CD8-positive, alpha-beta memory T cell (primary cell): ENCODE measurements around the gene WDFY4. TPM values are rescaled to one million over a fixed set of nuclear protein-coding genes. Genes with fewer than 3 reads are reported as not detected.

Source experiments
- CTCF ChIA-PET: fragments of 350-600 bp; sonication (Branson Sonifier 250); formaldehyde crosslinking; loops from one replicate; lab custom pipeline; 2021; ENCODE audit warnings: antibody characterized with exemption; lab: Charles Lee
- POLR2A ChIA-PET: fragments of 350-600 bp; sonication (Branson Sonifier 250); formaldehyde crosslinking; loops from one replicate; lab custom pipeline; 2021; ENCODE audit warnings: antibody characterized with exemption; lab: Charles Lee
- DNase-seq, 5 donors: peaks; one replicate each; pipeline versions ENCODE4 v3.0.0 to v3.0.0-alpha.2; 2020 to 2022; ENCODE audit warnings: mixed read lengths in 1 of 5
- H3K27ac ChIP-seq: one replicate; pipeline ENCODE4 v1.7.0; 2013; ENCODE audit warnings: low read depth, mild to moderate bottlenecking, low read length, moderate library complexity
- H3K27me3 ChIP-seq: 2 replicates; pipeline ENCODE4 v1.7.0; 2013; ENCODE audit warnings: low read length, mild to moderate bottlenecking; ENCODE audit not compliant: insufficient read depth, poor library complexity, severe bottlenecking
- H3K36me3 ChIP-seq: 2 replicates; pipeline ENCODE4 v1.7.0; 2013; ENCODE audit warnings: mild to moderate bottlenecking, low read length, moderate library complexity; ENCODE audit not compliant: insufficient read depth
- H3K4me1 ChIP-seq: 2 replicates; pipeline ENCODE4 v1.7.0; 2013; ENCODE audit warnings: mild to moderate bottlenecking, low read length, moderate library complexity; ENCODE audit not compliant: insufficient read depth
- H3K4me3 ChIP-seq: 2 replicates; pipeline ENCODE4 v1.7.0; 2013; ENCODE audit warnings: mild to moderate bottlenecking, low read length
- H3K9me3 ChIP-seq: 2 replicates; pipeline ENCODE4 v1.7.0; 2013; ENCODE audit warnings: mild to moderate bottlenecking, low read length
- H3K27ac Mint-ChIP-seq, 8 donors: one replicate each; pipeline ENCODE4 v1.8.0; 2020 to 2021; ENCODE audit warnings: mixed read lengths in 8 of 8, mild to moderate bottlenecking in 6 of 8, inconsistent platforms in 3 of 8, moderate library complexity in 3 of 8
- H3K27me3 Mint-ChIP-seq, 2 donors: one replicate each; pipeline ENCODE4 v1.8.0; 2020 to 2021; ENCODE audit warnings: mixed read lengths in 2 of 2, mild to moderate bottlenecking in 1 of 2, moderate library complexity in 1 of 2
- H3K36me3 Mint-ChIP-seq, 3 donors: one replicate each; pipeline ENCODE4 v1.8.0; 2020 to 2021; ENCODE audit warnings: mixed read lengths in 3 of 3, inconsistent platforms in 1 of 3, mild to moderate bottlenecking in 1 of 3
- H3K4me1 Mint-ChIP-seq, 3 donors: one replicate each; pipeline ENCODE4 v1.8.0; 2020 to 2021; ENCODE audit warnings: mixed read lengths in 3 of 3, inconsistent platforms in 1 of 3, mild to moderate bottlenecking in 1 of 3
- H3K4me3 Mint-ChIP-seq, 7 donors: one replicate each; pipeline ENCODE4 v1.8.0; 2020 to 2021; ENCODE audit warnings: mixed read lengths in 7 of 7, mild to moderate bottlenecking in 6 of 7, moderate library complexity in 4 of 7, inconsistent platforms in 2 of 7
- H3K9me3 Mint-ChIP-seq, 5 donors: one replicate each; pipeline ENCODE4 v1.8.0; 2020 to 2022; ENCODE audit warnings: mixed read lengths in 5 of 5, mild to moderate bottlenecking in 3 of 5, moderate library complexity in 2 of 5, inconsistent platforms in 1 of 5
- polyA plus RNA-seq: library from polyadenylated mRNA; unstranded; fragments of 300-500 nt; fragmentation: Illumina TruSeq; gene quantifications from one replicate; pipeline ENCODE4 v1.2.3, GENCODE V29; 2021
- total RNA-seq, 2 experiments: library from RNA; stranded (reverse); gene quantifications; one replicate each; pipeline ENCODE4 v1.2.3, GENCODE V29; 2021

Gene WDFY4
- total and polyA plus RNA-seq, 3 experiments from 2014 or later, result 0.20 to 0.35 TPM; not detected in 1

- Mint-ChIP-seq H3K27ac (no peak overlapping the region), H3K4me3 (no peak overlapping the region), H3K36me3 (no peaks in the 10 kb centered on the region), H3K27me3 (peaks cover 3 to 6% of the 10 kb centered on the region in 2 donors), H3K4me1 (no peaks in the 10 kb centered on the region), H3K9me3 (no peaks in the 10 kb centered on the region)
- no peak for DNase-seq
- Histone ChIP-seq H3K9me3 (no peaks in the 10 kb centered on the region), H3K36me3 (no peaks in the 10 kb centered on the region), H3K4me3 (no peak overlapping the region), H3K27ac (no peak overlapping the region), H3K27me3 (no peaks in the 10 kb centered on the region), H3K4me1 (no peaks in the 10 kb centered on the region)
- ChIA-PET CTCF (no interaction called here), POLR2A (no interaction called here)
Measured at GRCh38 chr10:48895803-48896195, 211.1 kb downstream of the WDFY4 start.

GRCh38 chr10:48896756-48897440, 212.2 kb downstream of the WDFY4 start:
- H3K27me3 Mint-ChIP-seq, result peaks cover 6% of the 10 kb centered on the region in 2 donors
- no peak overlapping the region for H3K27ac Mint-ChIP-seq
- no peaks in the 10 kb centered on the region for H3K36me3 Mint-ChIP-seq
- H3K4me3 ChIP-seq, result no peak overlapping the region
- ChIA-PET POLR2A (no interaction called here), CTCF (interaction anchor here (1.1 kb wide), 1 partner anchor 13 kb away, joined by 3 read pairs; no protein-coding TSS in a partner anchor)
- H3K4me1 Mint-ChIP-seq, result no peaks in the 10 kb centered on the region
- H3K9me3 Mint-ChIP-seq, result no peaks in the 10 kb centered on the region
- H3K36me3 ChIP-seq, result no peaks in the 10 kb centered on the region
- no peak overlapping the region for H3K4me3 Mint-ChIP-seq
- H3K9me3 ChIP-seq, result no peaks in the 10 kb centered on the region
- no peak overlapping the region for H3K27ac ChIP-seq
- H3K27me3 ChIP-seq, result no peaks in the 10 kb centered on the region
- DNase-seq, result no peak
- no peaks in the 10 kb centered on the region for H3K4me1 ChIP-seq

- Mint-ChIP-seq H3K4me1 (no peaks in the 10 kb centered on the region), H3K36me3 (no peaks in the 10 kb centered on the region), H3K4me3 (no peak overlapping the region), H3K27ac (no peak overlapping the region), H3K9me3 (peaks cover 0 to 4% (median 0%) of the 10 kb centered on the region in 5 donors), H3K27me3 (peaks cover 6 to 7% of the 10 kb centered on the region in 2 donors)
- DNase-seq, result no peak
- Histone ChIP-seq H3K4me3 (no peak overlapping the region), H3K27me3 (no peaks in the 10 kb centered on the region), H3K36me3 (no peaks in the 10 kb centered on the region), H3K4me1 (no peaks in the 10 kb centered on the region), H3K27ac (no peak overlapping the region), H3K9me3 (no peaks in the 10 kb centered on the region)
- ChIA-PET POLR2A (no interaction called here), CTCF (interaction anchor here (1.1 kb wide), 1 partner anchor 13 kb away, joined by 3 read pairs; no protein-coding TSS in a partner anchor)
Measured at GRCh38 chr10:48897441-48897790, 212.7 kb downstream of the WDFY4 start.

- no peak overlapping the region for H3K4me3 ChIP-seq
- no peaks in the 10 kb centered on the region for H3K9me3 ChIP-seq
- H3K4me3 Mint-ChIP-seq, result no peak overlapping the region
- H3K27ac Mint-ChIP-seq, result no peak overlapping the region
- no peaks in the 10 kb centered on the region for H3K36me3 Mint-ChIP-seq
- H3K36me3 ChIP-seq, result no peaks in the 10 kb centered on the region
- H3K27me3 Mint-ChIP-seq, result peaks cover 6 to 9% of the 10 kb centered on the region in 2 donors
- no peak overlapping the region for H3K27ac ChIP-seq
- H3K4me1 Mint-ChIP-seq, result no peaks in the 10 kb centered on the region
- peaks cover 0 to 4% (median 0%) of the 10 kb centered on the region in 5 donors for H3K9me3 Mint-ChIP-seq
- no peak for DNase-seq
- POLR2A ChIA-PET, result no interaction called here
- H3K4me1 ChIP-seq, result no peaks in the 10 kb centered on the region
- no peaks in the 10 kb centered on the region for H3K27me3 ChIP-seq
- CTCF ChIA-PET, result no interaction called here
Measured at GRCh38 chr10:48898426-48898825, 213.8 kb downstream of the WDFY4 start.

GRCh38 chr10:48899781-48900180, 215.1 kb downstream of the WDFY4 start:
- H3K27me3 Mint-ChIP-seq, result peaks cover 6 to 9% of the 10 kb centered on the region in 2 donors
- POLR2A ChIA-PET, result no interaction called here

GRCh38 chr10:48900371-48900801, 215.7 kb downstream of the WDFY4 start:
- ChIA-PET POLR2A (no interaction called here), CTCF (no interaction called here)
- Histone ChIP-seq H3K4me3 (no peak overlapping the region), H3K9me3 (no peaks in the 10 kb centered on the region), H3K27ac (no peak overlapping the region), H3K4me1 (no peaks in the 10 kb centered on the region), H3K27me3 (no peaks in the 10 kb centered on the region), H3K36me3 (no peaks in the 10 kb centered on the region)
- Mint-ChIP-seq H3K9me3 (peaks cover 0 to 4% (median 0%) of the 10 kb centered on the region in 5 donors), H3K27me3 (peaks cover 6 to 9% of the 10 kb centered on the region in 2 donors), H3K36me3 (no peaks in the 10 kb centered on the region), H3K4me1 (no peaks in the 10 kb centered on the region), H3K4me3 (no peak overlapping the region), H3K27ac (no peak overlapping the region)
- no peak for DNase-seq

More at GRCh38 chr10:48899781-48900180, 215.1 kb downstream of the WDFY4 start:
- Histone ChIP-seq H3K27ac (no peak overlapping the region), H3K27me3 (no peaks in the 10 kb centered on the region), H3K4me1 (no peaks in the 10 kb centered on the region), H3K9me3 (no peaks in the 10 kb centered on the region), H3K36me3 (no peaks in the 10 kb centered on the region), H3K4me3 (no peak overlapping the region)
- peaks cover 0 to 4% (median 0%) of the 10 kb centered on the region in 5 donors for H3K9me3 Mint-ChIP-seq
- no peak overlapping the region for H3K27ac Mint-ChIP-seq
- H3K36me3 Mint-ChIP-seq, result no peaks in the 10 kb centered on the region
- no peaks in the 10 kb centered on the region for H3K4me1 Mint-ChIP-seq
- CTCF ChIA-PET, result no interaction called here
- no peak for DNase-seq
- no peak overlapping the region for H3K4me3 Mint-ChIP-seq

- H3K27me3 ChIP-seq, result no peaks in the 10 kb centered on the region
- Mint-ChIP-seq H3K27me3 (peaks cover 3 to 9% of the 10 kb centered on the region in 2 donors), H3K4me1 (no peaks in the 10 kb centered on the region), H3K36me3 (no peaks in the 10 kb centered on the region), H3K9me3 (peaks cover 0 to 4% (median 0%) of the 10 kb centered on the region in 5 donors), H3K27ac (no peak overlapping the region), H3K4me3 (no peak overlapping the region)
- CTCF ChIA-PET, result no interaction called here
- DNase-seq, result no peak
- no peak overlapping the region for H3K4me3 ChIP-seq
- no peaks in the 10 kb centered on the region for H3K9me3 ChIP-seq
- no peaks in the 10 kb centered on the region for H3K4me1 ChIP-seq
- H3K36me3 ChIP-seq, result no peaks in the 10 kb centered on the region
- H3K27ac ChIP-seq, result no peak overlapping the region
- POLR2A ChIA-PET, result no interaction called here
Measured at GRCh38 chr10:48901319-48901718, 216.6 kb downstream of the WDFY4 start.

- no peaks in the 10 kb centered on the region for H3K9me3 ChIP-seq
- POLR2A ChIA-PET, result no interaction called here
- CTCF ChIA-PET, result no interaction called here
Measured at GRCh38 chr10:48902096-48902495, 217.4 kb downstream of the WDFY4 start.

More at GRCh38 chr10:48902096-48902495, 217.4 kb downstream of the WDFY4 start:
- no peak overlapping the region for H3K27ac ChIP-seq
- no peaks in the 10 kb centered on the region for H3K36me3 ChIP-seq
- H3K4me1 ChIP-seq, result no peaks in the 10 kb centered on the region
- no peaks in the 10 kb centered on the region for H3K27me3 ChIP-seq
- H3K27me3 Mint-ChIP-seq, result peaks cover 0 to 7% of the 10 kb centered on the region in 2 donors
- H3K4me3 Mint-ChIP-seq, result no peak overlapping the region
- H3K27ac Mint-ChIP-seq, result peak overlapping the region in 1 of 8 donors; percentile 19
- no peaks in the 10 kb centered on the region for H3K36me3 Mint-ChIP-seq
- no peak for DNase-seq
- H3K4me3 ChIP-seq, result no peak overlapping the region
- H3K4me1 Mint-ChIP-seq, result no peaks in the 10 kb centered on the region
- peaks cover 0 to 4% (median 0%) of the 10 kb centered on the region in 5 donors for H3K9me3 Mint-ChIP-seq
